H1 (cell line): ENCODE data around the gene CCDC12.

Source experiments
- BACH1 ChIP-seq: IDR thresholded peaks from 2 replicates; pipeline ENCODE4 v1.6.1; 2012; ENCODE audit warnings: low read length, improper control_type of control experiment
- CHD2 ChIP-seq: IDR thresholded peaks from 2 replicates; pipeline ENCODE4 v1.6.1; 2012; ENCODE audit warnings: low read length, improper control_type of control experiment
- EZH2 ChIP-seq: fragments of 200-600 bp; sonication (generic); IDR thresholded peaks from 2 replicates; pipeline ENCODE4 v1.7.1; 2012; ENCODE audit warnings: low read depth, mild to moderate bottlenecking, moderate library complexity, low read length, inconsistent platforms; ENCODE audit not compliant: severe bottlenecking
- JUN ChIP-seq: IDR thresholded peaks from 2 replicates; pipeline ENCODE4 v1.6.1; 2011; ENCODE audit warnings: low read depth, mild to moderate bottlenecking, improper control_type of control experiment, low read length
- POLR2A ChIP-seq, 2 experiments: IDR thresholded peaks; 1 replicate in 1 of 2; 2 replicates in 1 of 2; pipeline ENCODE4 v1.6.1; 2011; ENCODE audit warnings: low read depth in 2 of 2, low read length in 2 of 2, mild to moderate bottlenecking in 2 of 2; ENCODE audit errors: control extremely low read depth in 1 of 2
- SAP30 ChIP-seq: fragments of 300-600 bp; sonication (generic); IDR thresholded peaks from 2 replicates; pipeline ENCODE4 v1.7.1; 2012; ENCODE audit warnings: low read length, moderate library complexity, mild to moderate bottlenecking, inconsistent platforms; ENCODE audit not compliant: insufficient read depth, insufficient replicate concordance
- TEAD4 ChIP-seq: IDR thresholded peaks from 2 replicates; pipeline ENCODE4 v1.6.1; 2012; ENCODE audit warnings: low read depth, low read length, inconsistent platforms, mixed read lengths
- YY1 ChIP-seq: IDR thresholded peaks from 2 replicates; pipeline ENCODE4 v1.6.1; 2011; ENCODE audit warnings: low read depth, mild to moderate bottlenecking, low read length
- ZNF274 ChIP-seq: IDR thresholded peaks from 2 replicates; pipeline ENCODE4 v1.7.0; 2012; ENCODE audit warnings: low read length, borderline replicate concordance; ENCODE audit errors: extremely low read depth
- TF ChIP-seq, protein P1 (sequence below), 3 experiments: IDR thresholded peaks; 1 replicate in 2 of 3; 2 replicates in 1 of 3; pipeline versions ENCODE4 v1.5.1 to v1.6.1; 2011; ENCODE audit warnings: low read length in 3 of 3, mild to moderate bottlenecking in 3 of 3, inconsistent platforms in 2 of 3, low read depth in 1 of 3, moderate library complexity in 1 of 3; ENCODE audit not compliant: insufficient read depth in 1 of 3; ENCODE audit errors: control extremely low read depth in 1 of 3

DNA sequence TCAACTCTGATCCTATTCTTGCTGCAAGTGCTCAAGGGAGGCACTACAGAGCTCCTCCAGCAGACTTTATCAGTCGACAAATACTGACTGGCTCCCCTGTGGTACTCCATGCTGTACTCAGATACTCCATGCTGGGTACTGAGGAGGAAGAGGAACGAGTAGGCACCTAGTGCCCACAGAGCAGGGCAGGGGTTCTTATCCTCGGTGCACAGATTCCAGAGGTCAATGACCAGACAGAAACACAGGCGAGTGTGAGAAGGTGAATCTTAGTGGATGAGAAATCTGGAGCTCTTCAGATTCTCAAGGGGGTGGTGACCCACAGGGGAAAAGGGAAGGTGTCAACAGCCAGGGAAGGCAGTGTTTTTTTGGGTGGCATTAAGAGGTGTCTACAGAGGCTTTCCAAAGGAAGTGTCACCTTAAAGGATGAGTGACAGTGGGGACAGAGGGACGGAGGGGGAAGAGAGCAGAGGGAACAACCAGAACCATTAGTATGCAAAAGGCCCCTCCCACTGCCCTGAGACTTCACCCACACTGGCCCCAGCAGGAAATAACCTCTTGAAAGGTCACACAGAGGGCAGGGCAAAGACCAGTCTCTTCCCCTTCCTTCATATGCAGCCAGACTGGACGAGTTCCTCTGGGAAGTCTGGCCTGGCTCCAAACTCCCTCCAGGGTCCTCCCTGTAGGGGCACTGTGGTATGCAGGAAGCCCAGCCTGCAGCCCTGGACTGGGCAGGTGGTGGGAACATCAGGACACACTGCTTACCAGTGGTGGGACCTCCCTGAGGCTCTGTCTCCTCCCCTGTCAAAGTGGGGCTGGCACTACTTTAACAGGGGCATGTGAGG lies 27.5 kb downstream of the CCDC12 start:
- TF ChIP-seq TEAD4 = no peak
- TF ChIP-seq SAP30 = no peak
- no peak for TF ChIP-seq ZNF274
- no peak for TF ChIP-seq POLR2A (IDR thresholded peaks at IDR 0.05; ENCODE audit: control extremely low read depth in 1 of 2, low read depth in 2 of 2, low read length in 2 of 2)
- TF ChIP-seq, protein P1, sequence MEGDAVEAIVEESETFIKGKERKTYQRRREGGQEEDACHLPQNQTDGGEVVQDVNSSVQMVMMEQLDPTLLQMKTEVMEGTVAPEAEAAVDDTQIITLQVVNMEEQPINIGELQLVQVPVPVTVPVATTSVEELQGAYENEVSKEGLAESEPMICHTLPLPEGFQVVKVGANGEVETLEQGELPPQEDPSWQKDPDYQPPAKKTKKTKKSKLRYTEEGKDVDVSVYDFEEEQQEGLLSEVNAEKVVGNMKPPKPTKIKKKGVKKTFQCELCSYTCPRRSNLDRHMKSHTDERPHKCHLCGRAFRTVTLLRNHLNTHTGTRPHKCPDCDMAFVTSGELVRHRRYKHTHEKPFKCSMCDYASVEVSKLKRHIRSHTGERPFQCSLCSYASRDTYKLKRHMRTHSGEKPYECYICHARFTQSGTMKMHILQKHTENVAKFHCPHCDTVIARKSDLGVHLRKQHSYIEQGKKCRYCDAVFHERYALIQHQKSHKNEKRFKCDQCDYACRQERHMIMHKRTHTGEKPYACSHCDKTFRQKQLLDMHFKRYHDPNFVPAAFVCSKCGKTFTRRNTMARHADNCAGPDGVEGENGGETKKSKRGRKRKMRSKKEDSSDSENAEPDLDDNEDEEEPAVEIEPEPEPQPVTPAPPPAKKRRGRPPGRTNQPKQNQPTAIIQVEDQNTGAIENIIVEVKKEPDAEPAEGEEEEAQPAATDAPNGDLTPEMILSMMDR (IDR thresholded peaks at IDR 0.05; ENCODE audit: control extremely low read depth in 1 of 3, insufficient read depth in 1 of 3, low read depth in 1 of 3, low read length in 3 of 3) = peak in 1 of 3 experiments; percentile 17; a peak in 1 of 4 replicates
- TF ChIP-seq BACH1 = no peak
- no peak for TF ChIP-seq EZH2
- TF ChIP-seq YY1 = no peak
- no peak for TF ChIP-seq CHD2
- no peak for TF ChIP-seq JUN
